ENCODE measurements around the gene CD40LG. TPM values are rescaled to one million over a fixed set of nuclear protein-coding genes. Genes with fewer than 3 reads are reported as not detected.

CD40LG gene
- total RNA-seq, 4 donors from 2014 or later: 0.13 to 0.67 (median 0.38) TPM; not detected in 1

- TF ChIP-seq CTCF (IDR thresholded peaks at IDR 0.05): no peak
- no peak for TF ChIP-seq POLR2A (IDR thresholded peaks at IDR 0.05)
- no peaks in the 10 kb centered on the region for H3K27me3 ChIP-seq
- no peaks in the 10 kb centered on the region for H3K36me3 ChIP-seq
- intact Hi-C loops (cut with DNase I): no loop called here
- H3K4me1 ChIP-seq: no peaks in the 10 kb centered on the region
- WGBS, 2 donors: 43 to 63% methylated on average over 5 to 6 of the region's 6 CpGs
- no peak for DNase-seq
- H3K27ac ChIP-seq: no peak overlapping the region
- no peaks in the 10 kb centered on the region for H3K9me3 ChIP-seq
- H3K4me3 ChIP-seq: no peak overlapping the region
These were observed 30.8 kb upstream of the CD40LG start for GRCh38 chrX:136616987-136617685.

GRCh38 chrX:136619899-136620505 lies 28.0 kb upstream of the CD40LG start:
- Histone ChIP-seq H3K27me3 (no peaks in the 10 kb centered on the region), H3K27ac (no peak overlapping the region), H3K4me3 (no peak overlapping the region), H3K36me3 (no peaks in the 10 kb centered on the region), H3K4me1 (no peaks in the 10 kb centered on the region), H3K9me3 (no peaks in the 10 kb centered on the region)
- intact Hi-C loops (cut with DNase I): no loop called here
- 66 to 78% methylated on average over 8 to 11 of the region's 14 CpGs for WGBS, 2 donors
- DNase-seq: no peak
- TF ChIP-seq CTCF (IDR thresholded peaks at IDR 0.05) (no peak), POLR2A (IDR thresholded peaks at IDR 0.05) (no peak)

- no peaks in the 10 kb centered on the region for H3K27me3 ChIP-seq
- intact Hi-C loops (cut with DNase I): no loop called here
- H3K4me1 ChIP-seq: no peaks in the 10 kb centered on the region
- H3K4me3 ChIP-seq: no peak overlapping the region
- H3K36me3 ChIP-seq: no peaks in the 10 kb centered on the region
- TF ChIP-seq POLR2A (IDR thresholded peaks at IDR 0.05) (no peak), CTCF (IDR thresholded peaks at IDR 0.05) (no peak)
- DNase-seq: no peak
- no peaks in the 10 kb centered on the region for H3K9me3 ChIP-seq
- no peak overlapping the region for H3K27ac ChIP-seq
These were observed 27.2 kb upstream of the CD40LG start for GRCh38 chrX:136620780-136621179.

GRCh38 chrX:136622568-136622967 lies 25.4 kb upstream of the CD40LG start:
- no peaks in the 10 kb centered on the region for H3K36me3 ChIP-seq
- intact Hi-C loops (cut with DNase I): no loop called here
- TF ChIP-seq CTCF (IDR thresholded peaks at IDR 0.05) (no peak), POLR2A (IDR thresholded peaks at IDR 0.05) (no peak)
- no peak overlapping the region for H3K27ac ChIP-seq
- no peaks in the 10 kb centered on the region for H3K4me1 ChIP-seq
- H3K9me3 ChIP-seq: no peaks in the 10 kb centered on the region
- no peak for DNase-seq
- H3K4me3 ChIP-seq: no peak overlapping the region
- no peaks in the 10 kb centered on the region for H3K27me3 ChIP-seq
- 84 to 93% methylated on average over 4 of the region's 4 CpGs for WGBS, 2 donors

GRCh38 chrX:136623396-136623795 lies 24.6 kb upstream of the CD40LG start:
- Histone ChIP-seq H3K36me3 (no peaks in the 10 kb centered on the region), H3K4me1 (no peaks in the 10 kb centered on the region), H3K27ac (no peak overlapping the region), H3K27me3 (no peaks in the 10 kb centered on the region), H3K4me3 (no peak overlapping the region), H3K9me3 (no peaks in the 10 kb centered on the region)
- intact Hi-C loops (cut with DNase I): no loop called here
- WGBS, 2 donors: 54 to 58% methylated on average over 1 of the region's 1 CpG
- no peak for DNase-seq
- TF ChIP-seq CTCF (IDR thresholded peaks at IDR 0.05) (no peak), POLR2A (IDR thresholded peaks at IDR 0.05) (no peak)

All from esophagus squamous epithelium (tissue), 5 donors.